Mesendoderm (in vitro differentiated cells): ENCODE results near the gene CD79A.

Experiments used
- DNase-seq: peaks from one replicate; pipeline ENCODE4 v3.0.0; 2013
- H2AK5ac ChIP-seq: 2 replicates; pipeline ENCODE4 v1.6.1; 2013; ENCODE audit warnings: low read length, inconsistent platforms
- H2BK120ac ChIP-seq: 2 replicates; pipeline ENCODE4 v1.6.1; 2013; ENCODE audit warnings: low read depth, mild to moderate bottlenecking, low read length, moderate library complexity, mixed read lengths
- H2BK15ac ChIP-seq: replicated peaks from 2 replicates; pipeline ENCODE4 v1.6.1; 2013; ENCODE audit warnings: low read depth, mild to moderate bottlenecking, moderate library complexity
- H2BK5ac ChIP-seq: 2 replicates; pipeline ENCODE4 v1.6.1; 2013; ENCODE audit warnings: low read length, inconsistent platforms
- H3K18ac ChIP-seq: 2 replicates; pipeline ENCODE4 v1.6.1; 2013; ENCODE audit warnings: mild to moderate bottlenecking, low read length, mixed read lengths
- H3K23ac ChIP-seq: one replicate; pipeline ENCODE4 v1.6.1; 2013; ENCODE audit warnings: low read length
- H3K27ac ChIP-seq: 2 replicates; pipeline ENCODE4 v1.5.1; 2013; ENCODE audit warnings: low read depth, mild to moderate bottlenecking, inconsistent platforms, low read length, moderate library complexity
- H3K27me3 ChIP-seq: 2 replicates; pipeline ENCODE4 v1.6.1; 2013; ENCODE audit warnings: low read length, control low read depth, mild to moderate bottlenecking, inconsistent platforms; ENCODE audit not compliant: insufficient read depth, poor library complexity
- H3K36me3 ChIP-seq: 2 replicates; pipeline ENCODE4 v1.6.1; 2013; ENCODE audit warnings: low read length, inconsistent platforms; ENCODE audit not compliant: control insufficient read depth, insufficient read depth
- H3K4ac ChIP-seq: one replicate; pipeline ENCODE4 v1.6.1; 2013; ENCODE audit warnings: low read depth, mild to moderate bottlenecking, low read length, moderate library complexity
- H3K4me1 ChIP-seq: 2 replicates; pipeline ENCODE4 v1.6.1; 2013; ENCODE audit warnings: low read depth, low read length, inconsistent platforms; ENCODE audit not compliant: control insufficient read depth
- H3K4me2 ChIP-seq: 2 replicates; pipeline ENCODE4 v1.6.1; 2013; ENCODE audit warnings: low read length
- H3K4me3 ChIP-seq: 2 replicates; pipeline ENCODE4 v1.5.1; 2013; ENCODE audit warnings: mild to moderate bottlenecking, low read length
- H3K56ac ChIP-seq: one replicate; pipeline ENCODE4 v1.6.1; 2013; ENCODE audit warnings: low read length
- H3K79me1 ChIP-seq: 2 replicates; pipeline ENCODE4 v1.6.1; 2013; ENCODE audit warnings: low read length, inconsistent platforms
- H3K79me2 ChIP-seq: 2 replicates; pipeline ENCODE4 v1.6.1; 2013; ENCODE audit warnings: mild to moderate bottlenecking, low read length; ENCODE audit not compliant: control insufficient read depth, insufficient read depth
- H3K9ac ChIP-seq: 2 replicates; pipeline ENCODE4 v1.6.1; 2013; ENCODE audit warnings: low read length, inconsistent platforms
- H4K5ac ChIP-seq: one replicate; pipeline ENCODE4 v1.6.1; 2013; ENCODE audit warnings: low read length
- H4K8ac ChIP-seq: one replicate; pipeline ENCODE4 v1.6.1; 2013; ENCODE audit warnings: low read depth, mild to moderate bottlenecking, control low read depth, low read length, moderate library complexity
- WGBS: extraction: QIAGEN DNeasy Blood & Tissue Kit; methylation state at CpG from one replicate; pipeline ENCODE4 v1.1.7; 2013; ENCODE audit warnings: low lambda C conversion rate, missing lambda C conversion rate; ENCODE audit not compliant: insufficient coverage; ENCODE audit errors: extremely low coverage; 5-methylcytosine and 5-hydroxymethylcytosine counted together

CD79A gene

GRCh38 chr19:41906271-41906670 is 29.2 kb downstream of the CD79A start:
- no peaks in the 10 kb centered on the region for H3K79me1 ChIP-seq
- H3K27ac ChIP-seq = no peak overlapping the region
- H2BK5ac ChIP-seq = no peak overlapping the region
- no peak overlapping the region for H3K4me3 ChIP-seq
- no peak overlapping the region for H2BK120ac ChIP-seq
- no peak overlapping the region for H4K5ac ChIP-seq
- no peak overlapping the region for H3K56ac ChIP-seq
- H3K79me2 ChIP-seq = no peaks in the 10 kb centered on the region
- no peak overlapping the region for H3K9ac ChIP-seq
- H4K8ac ChIP-seq = no peak overlapping the region
- peaks cover 2% of the 10 kb centered on the region for H3K27me3 ChIP-seq
- H2AK5ac ChIP-seq = no peak overlapping the region
- H3K4me2 ChIP-seq = no peak overlapping the region
- H3K18ac ChIP-seq = no peak overlapping the region
- H2BK15ac ChIP-seq = no peak overlapping the region
- DNase-seq = no peak
- H3K36me3 ChIP-seq = peaks cover 3% of the 10 kb centered on the region
- no CpG with 5 or more reads among the region's 9 CpGs for WGBS
- no peak overlapping the region for H3K4ac ChIP-seq
- no peak overlapping the region for H3K23ac ChIP-seq
- no peaks in the 10 kb centered on the region for H3K4me1 ChIP-seq

DNA sequence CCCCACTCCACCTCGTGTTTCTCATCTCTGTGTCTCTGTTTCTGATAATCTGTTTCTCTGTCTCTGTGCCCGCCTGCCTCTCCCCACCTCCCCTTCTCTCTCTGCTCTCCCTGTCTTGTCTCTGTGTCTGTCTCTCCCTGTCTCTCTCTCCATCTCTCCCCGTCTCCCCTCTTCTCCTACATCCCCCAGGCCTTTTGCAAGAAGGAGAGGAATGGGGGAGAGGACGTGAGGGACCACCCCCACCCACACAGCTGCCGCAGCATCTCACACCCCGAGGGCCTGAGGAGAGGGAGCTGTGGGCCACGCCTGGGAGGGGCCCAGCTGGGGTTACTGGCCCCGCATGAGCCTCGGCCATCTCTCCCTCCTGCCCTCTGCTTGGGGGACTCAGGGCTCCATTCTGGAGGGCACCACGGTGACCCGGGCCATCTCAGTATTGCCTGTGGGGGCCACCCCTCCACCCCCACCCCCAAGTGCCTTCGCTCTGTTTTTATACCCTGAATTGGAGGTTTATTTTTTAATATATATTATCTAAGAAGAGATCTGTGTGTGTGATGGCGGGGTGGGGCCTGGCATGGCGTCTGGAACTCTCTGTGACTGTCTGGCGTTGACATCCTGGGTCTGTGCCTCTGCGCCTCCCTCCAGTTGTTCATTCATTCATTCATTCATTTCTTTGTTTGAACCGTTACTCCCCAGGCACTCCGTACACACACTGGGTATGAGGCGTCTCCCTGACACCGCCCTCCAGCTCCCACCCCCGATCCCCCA is 30.0 kb downstream of the CD79A start:
- no peak overlapping the region for H4K5ac ChIP-seq
- no peak overlapping the region for H3K56ac ChIP-seq
- no peaks in the 10 kb centered on the region for H3K4me1 ChIP-seq
- no peak overlapping the region for H3K4me2 ChIP-seq
- H3K23ac ChIP-seq = no peak overlapping the region
- H2BK15ac ChIP-seq = no peak overlapping the region
- H3K79me2 ChIP-seq = no peaks in the 10 kb centered on the region
- H3K36me3 ChIP-seq = peaks cover 3% of the 10 kb centered on the region
- no peak overlapping the region for H3K18ac ChIP-seq
- no peaks in the 10 kb centered on the region for H3K79me1 ChIP-seq
- no peak for DNase-seq
- WGBS = no CpG with 5 or more reads among the region's 21 CpGs
- H2BK120ac ChIP-seq = no peak overlapping the region
- H3K27ac ChIP-seq = no peak overlapping the region
- H3K9ac ChIP-seq = no peak overlapping the region
- H2AK5ac ChIP-seq = no peak overlapping the region
- H3K4me3 ChIP-seq = no peak overlapping the region
- H2BK5ac ChIP-seq = no peak overlapping the region
- H3K27me3 ChIP-seq = peaks cover 10% of the 10 kb centered on the region
- H3K4ac ChIP-seq = no peak overlapping the region
- H4K8ac ChIP-seq = no peak overlapping the region

GRCh38 chr19:41907994-41908615 is 31.0 kb downstream of the CD79A start:
- Histone ChIP-seq H3K27ac (no peak overlapping the region), H2BK15ac (no peak overlapping the region), H2BK5ac (no peak overlapping the region), H3K23ac (no peak overlapping the region), H3K56ac (no peak overlapping the region), H3K9ac (no peak overlapping the region), H3K4me1 (no peaks in the 10 kb centered on the region), H3K79me1 (no peaks in the 10 kb centered on the region), H2BK120ac (no peak overlapping the region), H3K36me3 (peaks cover 3% of the 10 kb centered on the region), H4K8ac (no peak overlapping the region), H3K4ac (no peak overlapping the region), H3K18ac (no peak overlapping the region), H3K4me3 (no peak overlapping the region), H3K4me2 (no peak overlapping the region), H3K27me3 (peaks cover 17% of the 10 kb centered on the region), H2AK5ac (no peak overlapping the region), H3K79me2 (no peaks in the 10 kb centered on the region), H4K5ac (no peak overlapping the region)
- WGBS = no CpG with 5 or more reads among the region's 25 CpGs
- DNase-seq = no peak

DNA sequence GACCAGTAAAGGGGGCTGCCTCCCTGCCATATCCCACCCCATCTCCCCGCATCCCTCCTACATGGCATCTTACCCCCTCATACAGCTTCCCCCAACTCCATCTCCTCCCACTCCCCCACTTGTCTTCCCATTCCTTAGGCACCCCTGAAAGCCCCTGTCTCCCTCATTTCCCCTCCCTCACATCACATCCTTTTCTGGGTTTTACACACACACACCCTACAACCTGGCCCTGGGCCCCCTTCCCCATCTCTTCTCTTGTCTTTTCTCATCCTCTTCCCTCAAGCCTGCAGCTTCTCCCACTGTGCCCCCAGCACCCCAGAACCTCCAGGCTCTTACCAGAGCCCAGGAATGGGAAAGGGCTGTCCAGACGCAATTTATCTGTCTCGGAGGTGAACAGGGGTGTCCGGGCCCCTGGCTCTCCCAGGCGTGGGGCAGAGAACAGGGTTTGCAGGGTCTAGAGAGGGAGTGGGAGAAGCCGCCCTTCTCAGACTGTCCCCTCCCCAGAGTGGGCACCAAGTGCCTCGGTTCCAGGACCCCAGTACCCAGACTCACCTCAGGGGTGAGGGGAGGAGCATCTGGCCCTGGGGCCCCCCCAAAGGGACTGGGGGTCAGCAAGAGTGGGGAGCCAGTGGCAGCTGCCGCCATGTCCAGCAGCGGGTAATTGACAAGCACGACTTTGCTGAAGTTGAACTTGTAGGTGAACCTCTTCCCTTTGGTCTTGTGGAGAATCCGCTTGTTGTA is 31.8 kb downstream of the CD79A start:
- Histone ChIP-seq H3K27me3 (peaks cover 24% of the 10 kb centered on the region), H4K5ac (no peak overlapping the region), H4K8ac (no peak overlapping the region), H3K4ac (no peak overlapping the region), H3K36me3 (peaks cover 3% of the 10 kb centered on the region), H3K23ac (no peak overlapping the region), H3K9ac (no peak overlapping the region), H3K27ac (no peak overlapping the region), H3K79me2 (no peaks in the 10 kb centered on the region), H2AK5ac (no peak overlapping the region), H3K4me2 (no peak overlapping the region), H3K56ac (no peak overlapping the region), H3K18ac (no peak overlapping the region), H3K79me1 (no peaks in the 10 kb centered on the region), H2BK5ac (no peak overlapping the region), H2BK120ac (no peak overlapping the region), H3K4me1 (no peaks in the 10 kb centered on the region), H3K4me3 (no peak overlapping the region), H2BK15ac (no peak overlapping the region)
- DNase-seq = no peak
- WGBS = no CpG with 5 or more reads among the region's 11 CpGs

DNA sequence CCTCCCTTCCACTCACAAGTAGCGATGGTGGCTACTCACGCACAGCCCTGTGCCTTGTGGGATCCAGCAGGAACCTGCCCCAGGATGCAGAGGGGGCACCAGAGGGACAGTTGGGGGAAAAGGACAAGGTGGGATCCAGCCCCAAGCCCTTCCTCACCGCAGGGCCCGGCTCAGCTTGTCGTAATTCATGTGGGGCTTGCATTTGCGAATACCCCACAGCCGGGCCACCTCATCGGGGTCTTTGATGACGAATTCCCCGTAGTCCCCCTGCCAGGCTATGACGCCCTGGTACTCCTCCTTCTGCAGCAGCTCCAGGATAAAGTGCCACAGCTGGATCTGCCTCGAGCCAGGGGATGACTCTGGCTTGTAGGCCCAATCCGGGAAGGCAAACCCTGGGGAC is 32.6 kb downstream of the CD79A start:
- Histone ChIP-seq H3K23ac (no peak overlapping the region), H3K18ac (no peak overlapping the region), H3K4ac (no peak overlapping the region), H3K4me2 (no peak overlapping the region), H3K4me3 (no peak overlapping the region), H4K8ac (no peak overlapping the region), H2AK5ac (no peak overlapping the region), H3K56ac (no peak overlapping the region), H3K79me2 (no peaks in the 10 kb centered on the region), H3K27ac (no peak overlapping the region), H2BK15ac (no peak overlapping the region), H3K4me1 (no peaks in the 10 kb centered on the region), H3K79me1 (no peaks in the 10 kb centered on the region), H4K5ac (no peak overlapping the region), H3K27me3 (peaks cover 28% of the 10 kb centered on the region), H2BK5ac (no peak overlapping the region), H3K36me3 (peaks cover 3% of the 10 kb centered on the region), H3K9ac (no peak overlapping the region), H2BK120ac (no peak overlapping the region)
- DNase-seq = no peak
- no CpG with 5 or more reads among the region's 13 CpGs for WGBS
